ENCODE data around the gene TBC1D13.
"Not testable (repeated sequence)": the region's sequence is repeated elsewhere in the genome, so short reads cannot be mapped to it uniquely, and the experiment has no call there.

TBC1D13 gene

DNA sequence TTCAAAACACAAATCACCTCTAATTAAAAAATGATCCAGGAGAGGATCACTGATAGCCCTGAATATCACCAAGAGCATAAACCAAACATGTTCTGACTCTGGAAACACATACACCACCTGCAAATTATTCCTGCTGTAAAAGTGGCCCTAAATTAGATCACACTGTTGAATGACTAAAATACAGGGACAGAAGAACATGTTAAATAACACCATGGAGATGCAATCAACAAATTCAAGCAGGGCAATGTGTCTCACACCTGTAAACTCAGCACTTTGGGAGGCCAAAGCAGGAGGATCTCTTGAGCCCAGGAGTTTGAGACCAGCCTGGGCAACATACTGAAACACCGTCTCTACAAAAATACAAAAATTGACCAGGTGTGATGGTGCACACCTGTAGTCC is 60.8 kb downstream of the TBC1D13 start:
- no peak for DNase-seq

DNA sequence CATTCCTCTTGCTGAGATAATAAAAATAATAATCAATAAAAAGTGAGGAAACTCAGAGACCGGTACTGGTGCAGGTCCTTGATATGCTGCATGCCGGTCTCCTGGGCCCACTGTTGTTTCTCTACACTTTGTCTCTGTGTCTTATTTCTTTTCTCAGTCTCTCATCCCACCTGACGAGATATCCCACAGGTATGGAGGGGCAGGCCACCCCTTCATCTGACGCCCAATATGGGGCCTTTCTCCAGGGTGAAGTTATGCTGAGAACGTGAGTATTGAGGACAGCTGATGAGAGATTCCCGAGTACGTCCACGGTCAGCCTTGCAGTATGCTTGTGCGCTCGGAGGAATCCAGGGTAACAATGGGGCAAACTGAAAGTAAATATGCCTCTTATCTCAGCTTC is 64.0 kb downstream of the TBC1D13 start:
- DNase-seq: not testable (repeated sequence)

DNA sequence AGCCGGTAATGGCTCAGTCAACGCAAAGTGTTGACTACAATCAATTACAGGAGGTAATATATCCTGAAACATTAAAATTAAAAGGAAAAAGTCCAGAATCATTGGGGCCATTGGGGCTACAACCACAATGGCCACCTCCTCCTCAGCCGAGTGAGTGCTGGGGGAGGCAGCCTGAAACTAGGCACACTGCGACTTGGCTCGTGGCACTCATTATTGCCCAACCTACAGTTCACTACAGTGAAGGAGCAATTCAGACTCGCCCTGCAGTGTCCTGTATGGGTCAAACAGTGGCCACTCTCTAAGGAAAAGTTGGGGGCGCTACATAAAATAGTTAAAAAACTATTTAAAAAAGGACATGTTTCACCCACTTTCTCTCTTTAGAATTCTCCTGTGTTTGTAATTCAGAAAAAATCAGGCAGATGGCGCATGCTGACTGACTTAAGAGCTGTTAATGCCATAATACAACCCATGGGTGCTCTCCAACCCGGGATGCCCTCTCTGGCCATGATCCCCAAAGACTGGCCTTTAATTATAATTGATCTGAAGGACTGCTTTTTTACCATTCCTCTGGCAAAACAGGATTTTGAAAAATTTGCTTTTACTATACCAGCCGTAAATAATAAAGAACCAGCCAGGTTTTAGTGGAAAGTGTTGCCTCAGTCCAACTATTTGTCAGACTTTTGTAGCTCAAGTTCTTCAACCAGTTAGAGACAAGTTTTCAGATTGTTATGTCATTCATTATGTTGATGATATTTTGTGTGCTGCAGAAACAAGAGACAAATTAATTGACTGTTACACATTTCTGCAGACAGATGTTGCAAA is 64.9 kb downstream of the TBC1D13 start:
- DNase-seq: peak; percentile 6

DNA sequence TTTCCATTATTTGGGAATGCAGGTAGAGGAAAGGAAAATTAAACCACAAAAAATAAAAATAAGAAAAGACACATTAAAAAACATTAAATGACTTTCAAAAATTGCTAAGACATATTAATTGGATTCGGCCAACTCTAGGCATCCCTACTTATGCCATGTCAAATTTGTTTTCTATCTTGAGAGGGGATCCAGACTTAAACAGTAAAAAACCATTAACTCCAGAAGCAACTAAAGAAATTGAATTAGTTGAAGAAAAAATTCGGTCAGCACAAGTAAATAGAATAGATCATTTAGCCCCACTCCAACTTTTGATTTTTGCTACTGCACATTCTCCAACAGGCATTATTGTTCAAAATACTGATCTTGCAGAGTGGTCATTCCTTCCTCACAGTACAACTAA is 65.6 kb downstream of the TBC1D13 start:
- DNase-seq: not testable (repeated sequence)

- not testable (repeated sequence) for DNase-seq
Observed at GRCh38 chr9:128854454-128854853, 67.4 kb downstream of the TBC1D13 start.

GRCh38 chr9:128858476-128858875 is 71.4 kb downstream of the TBC1D13 start:
- DNase-seq: not testable (repeated sequence)

All from kidney glomerular epithelial cell (primary cell).